Measurements from ENCODE around the gene RIBC2.
"Not testable (repeated sequence)": the region's sequence is repeated elsewhere in the genome, so short reads cannot be mapped to it uniquely, and the experiment has no call there.

Gene RIBC2

GRCh38 chr22:45425101-45425500, 11.6 kb downstream of the RIBC2 start:
- no peak for DNase-seq (ENCODE audit: low read depth in 2 of 2)

GRCh38 chr22:45425531-45426265, 12.2 kb downstream of the RIBC2 start:
- DNase-seq (ENCODE audit: low read depth in 2 of 2): no peak

- DNase-seq (ENCODE audit: low read depth in 2 of 2): no peak
These were observed 12.9 kb downstream of the RIBC2 start for GRCh38 chr22:45426387-45426786.

- DNase-seq (ENCODE audit: low read depth in 2 of 2): no peak
These were observed 13.6 kb downstream of the RIBC2 start for GRCh38 chr22:45427114-45427513.

- DNase-seq (ENCODE audit: low read depth in 2 of 2): no peak
These were observed 15.2 kb downstream of the RIBC2 start for GRCh38 chr22:45428391-45429385.

GRCh38 chr22:45429424-45429823, 15.9 kb downstream of the RIBC2 start:
- no peak for DNase-seq (ENCODE audit: low read depth in 2 of 2)

GRCh38 chr22:45429981-45430775, 16.7 kb downstream of the RIBC2 start:
- DNase-seq (ENCODE audit: low read depth in 2 of 2): no peak

- DNase-seq (ENCODE audit: low read depth in 2 of 2): no peak
These were observed 17.4 kb downstream of the RIBC2 start for GRCh38 chr22:45430871-45431270.

- DNase-seq (ENCODE audit: low read depth in 2 of 2): no peak
These were observed 21.5 kb downstream of the RIBC2 start for GRCh38 chr22:45434981-45435380.

- DNase-seq (ENCODE audit: low read depth in 2 of 2): peak; percentile 63 to 75
These were observed 22.1 kb downstream of the RIBC2 start for GRCh38 chr22:45435544-45436139.

- not testable (repeated sequence) for DNase-seq (ENCODE audit: low read depth in 2 of 2)
These were observed 23.5 kb downstream of the RIBC2 start for GRCh38 chr22:45436871-45437517.

- no peak for DNase-seq (ENCODE audit: low read depth in 2 of 2)
These were observed 24.8 kb downstream of the RIBC2 start for GRCh38 chr22:45438336-45438735.

GRCh38 chr22:45440688-45441087, 27.2 kb downstream of the RIBC2 start:
- not testable (repeated sequence) for DNase-seq (ENCODE audit: low read depth in 2 of 2)

- DNase-seq (ENCODE audit: low read depth in 2 of 2): peak in 1 of 2 experiments; percentile 11
These were observed 27.6 kb downstream of the RIBC2 start for GRCh38 chr22:45441138-45441537.

- DNase-seq (ENCODE audit: low read depth in 2 of 2): no peak
These were observed 28.6 kb downstream of the RIBC2 start for GRCh38 chr22:45442116-45442515.

- no peak for DNase-seq (ENCODE audit: low read depth in 2 of 2)
These were observed 30.7 kb downstream of the RIBC2 start for GRCh38 chr22:45444168-45444567.

GRCh38 chr22:45445031-45445710, 31.7 kb downstream of the RIBC2 start:
- no peak for DNase-seq (ENCODE audit: low read depth in 2 of 2)

GRCh38 chr22:45446216-45446615, 32.7 kb downstream of the RIBC2 start:
- DNase-seq (ENCODE audit: low read depth in 2 of 2): no peak

GRCh38 chr22:45447596-45447995, 34.1 kb downstream of the RIBC2 start:
- DNase-seq (ENCODE audit: low read depth in 2 of 2): not testable (repeated sequence)

GRCh38 chr22:45448431-45448830, 34.9 kb downstream of the RIBC2 start:
- DNase-seq (ENCODE audit: low read depth in 2 of 2): no peak

All from stimulated activated CD4-positive, alpha-beta T cell treated with anti-CD3 and anti-CD28 coated beads, Interleukin-12 subunit alpha, Interleukin-12 subunit beta, amount 100 ng/mL, for 24 hours (primary cell).